GM12892 (cell line): ENCODE data around the gene CELF2.

Experiments
- POLR2A ChIP-seq: IDR thresholded peaks from 2 replicates; pipeline ENCODE4 v1.6.1; 2011; ENCODE audit warnings: low read depth, low read length, control low read depth
- TAF1 ChIP-seq: IDR thresholded peaks from 2 replicates; pipeline ENCODE4 v1.6.1; 2011; ENCODE audit warnings: low read depth, mild to moderate bottlenecking, control low read depth, low read length, borderline replicate concordance

DNA sequence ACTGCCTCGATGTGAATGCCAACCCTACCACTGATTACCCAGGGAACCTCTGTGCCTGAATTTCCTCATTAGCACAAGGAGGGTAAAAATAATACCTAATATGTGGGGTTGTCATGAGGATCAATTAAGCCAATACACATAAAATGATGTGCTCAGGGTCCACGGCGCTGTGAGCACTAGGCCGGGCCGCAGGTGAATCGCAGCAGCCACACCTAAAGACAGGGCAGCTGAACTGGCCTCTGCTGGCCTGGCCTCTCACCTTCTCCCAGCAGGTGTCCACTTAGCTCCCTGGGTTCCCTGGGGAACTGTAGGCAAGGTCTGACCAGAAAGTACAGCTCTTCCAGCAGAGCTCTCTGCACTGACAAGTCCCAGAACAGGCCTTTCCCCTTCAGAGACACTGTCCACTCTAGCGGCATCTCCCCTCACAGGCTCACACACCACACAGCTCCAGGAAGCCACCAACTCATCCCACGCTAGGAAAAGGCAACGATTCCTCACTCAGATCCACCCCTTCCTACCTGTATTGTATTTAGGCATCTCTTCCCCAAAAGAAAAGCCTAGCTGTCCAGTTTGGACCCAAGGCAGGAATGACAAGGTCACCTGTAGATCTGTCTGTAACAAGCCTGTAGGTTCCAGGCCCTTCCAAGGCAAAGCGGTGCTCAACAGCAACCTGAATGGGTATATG is 320.6 kb downstream of the CELF2 start:
- no peak for TF ChIP-seq POLR2A
- TF ChIP-seq TAF1, result no peak
